Measurements from ENCODE around the gene UQCRHL.

GRCh38 chr1:15847893-15848142 lies 40.4 kb upstream of the UQCRHL start:
- TF ChIP-seq POLR2AphosphoS5 (IDR thresholded peaks at IDR 0.05; ENCODE audit: low read depth) (no peak; the same call in 1 of the 2 replicates), REST (IDR thresholded peaks at IDR 0.05; ENCODE audit: insufficient replicate concordance, low read depth) (no peak), SPI1 (IDR thresholded peaks at IDR 0.05; ENCODE audit: borderline replicate concordance, low read depth) (no peak), GABPA (IDR thresholded peaks at IDR 0.05; ENCODE audit: low read depth) (no peak)

All from HL-60 (cell line).